Keratinocyte (primary cell): ENCODE measurements around the gene TFDP2. TPM values are rescaled to one million over a fixed set of nuclear protein-coding genes. Genes with fewer than 3 reads are reported as not detected.

Experiments
- DNase-seq: peaks from one replicate; pipeline ENCODE4 v3.0.0-alpha.2; 2011; ENCODE audit warnings: low read depth, missing footprints, low spot score
- FAIRE-seq: peaks from 2 replicates; lab custom pipeline; 2011; peaks lifted over from hg19 to GRCh38; lab: Jason Lieb, UNC
- H2AFZ ChIP-seq: 2 replicates; pipeline ENCODE4 v1.6.0; 2012; ENCODE audit warnings: low read length, control low read depth, inconsistent platforms; ENCODE audit not compliant: control insufficient read depth
- H3K27ac ChIP-seq: 2 replicates; pipeline ENCODE4 v1.5.1; 2011; ENCODE audit warnings: low read length; ENCODE audit not compliant: control insufficient read depth, insufficient read depth
- H3K27me3 ChIP-seq: 3 replicates; pipeline ENCODE4 v1.6.0; 2011; ENCODE audit warnings: low read length; ENCODE audit not compliant: control insufficient read depth, insufficient read depth; ENCODE audit errors: extremely low read depth
- H3K36me3 ChIP-seq, 2 experiments: 2 replicates in 1 of 2; 3 replicates in 1 of 2; pipeline ENCODE4 v1.5.1; 2011; ENCODE audit warnings: low read length in 2 of 2, mild to moderate bottlenecking in 1 of 2; ENCODE audit not compliant: control insufficient read depth in 2 of 2, insufficient read depth in 2 of 2; ENCODE audit errors: extremely low read depth in 1 of 2
- H3K4me1 ChIP-seq: 3 replicates; pipeline ENCODE4 v1.5.1; 2011; ENCODE audit warnings: low read length; ENCODE audit not compliant: control insufficient read depth, insufficient read depth; ENCODE audit errors: extremely low read depth
- H3K4me2 ChIP-seq: 3 replicates; pipeline ENCODE4 v1.6.0; 2011; ENCODE audit warnings: low read depth, low read length; ENCODE audit not compliant: control insufficient read depth, insufficient read depth; ENCODE audit errors: extremely low read depth
- H3K4me3 ChIP-seq, 3 experiments: fragments of 200-600 bp in 1 of 3; sonication (generic) in 1 of 3; 2 replicates in 2 of 3; 3 replicates in 1 of 3; pipeline ENCODE4 v1.5.1; 2011 to 2016; ENCODE audit warnings: low read length in 3 of 3, mild to moderate bottlenecking in 3 of 3, control low read depth in 2 of 3, inconsistent platforms in 1 of 3, low read depth in 1 of 3, mixed read lengths in 1 of 3, mixed run types in 1 of 3, moderate library complexity in 1 of 3; ENCODE audit not compliant: control insufficient read depth in 2 of 3, insufficient read depth in 2 of 3; ENCODE audit errors: extremely low read depth in 1 of 3
- H3K79me2 ChIP-seq: 2 replicates; pipeline ENCODE4 v1.6.0; 2012; ENCODE audit warnings: low read length; ENCODE audit not compliant: control insufficient read depth, insufficient read depth
- H3K9ac ChIP-seq: 3 replicates; pipeline ENCODE4 v1.6.0; 2011; ENCODE audit warnings: low read length; ENCODE audit not compliant: control insufficient read depth, insufficient read depth; ENCODE audit errors: extremely low read depth
- H3K9me1 ChIP-seq: 3 replicates; pipeline ENCODE4 v1.6.0; 2011; ENCODE audit warnings: low read length; ENCODE audit not compliant: control insufficient read depth, insufficient read depth; ENCODE audit errors: extremely low read depth
- H3K9me3 ChIP-seq: 2 replicates; pipeline ENCODE4 v1.5.1; 2012; ENCODE audit warnings: low read depth, low read length; ENCODE audit not compliant: control insufficient read depth
- H4K20me1 ChIP-seq: 3 replicates; pipeline ENCODE4 v1.6.0; 2011; ENCODE audit warnings: low read length; ENCODE audit not compliant: control insufficient read depth, insufficient read depth; ENCODE audit errors: extremely low read depth
- CTCF ChIP-seq, 3 experiments: IDR thresholded peaks in 1 of 3; conservative IDR thresholded peaks in 1 of 3; optimal IDR thresholded peaks in 1 of 3; 2 replicates in 2 of 3; 3 replicates in 1 of 3; pipeline versions ENCODE3 to v1.5.1; 2011; ENCODE audit warnings: low read length in 3 of 3, mild to moderate bottlenecking in 3 of 3, moderate library complexity in 2 of 3, control low read depth in 1 of 3, inconsistent platforms in 1 of 3; ENCODE audit not compliant: insufficient read depth in 2 of 3; ENCODE audit errors: extremely low read depth in 1 of 3
- EZH2 ChIP-seq: IDR thresholded peaks from one replicate; pipeline ENCODE4 v1.6.1; 2012; ENCODE audit warnings: inconsistent platforms, mild to moderate bottlenecking, low read length, moderate library complexity
- dilution Hi-C: fragments of 300-500 bp; cut with MboI; formaldehyde crosslinking; loops from one replicate; pipeline ENCODE4 v1.7.0; 2020; ENCODE audit warnings: low sequenced_read_pairs; ENCODE audit not compliant: extremely low pct_ligation_motif_present
- polyA plus RNA-seq, 5 experiments: library from polyadenylated mRNA; depleted of rRNA in 3 of 5; stranded (reverse) in 3 of 5; stranded (forward) in 1 of 5; unstranded in 1 of 5; fragments of >200 nt; gene quantifications; 1 replicate in 1 of 5; 2 replicates in 3 of 5; 3 replicates in 1 of 5; pipeline versions ENCODE4 v1.2.1 to v1.2.3, GENCODE V29; 2011 to 2012; ENCODE audit warnings: missing spikeins in 2 of 5, low read depth in 1 of 5, low replicate concordance in 1 of 5

TFDP2 gene
- polyA plus RNA-seq, 1 donor (not counting 4 experiments of a cell fraction or from before 2014, with no cell fraction given): 40.6 TPM

- Histone ChIP-seq H3K79me2 (no peaks in the 10 kb centered on the region), H3K27me3 (no peaks in the 10 kb centered on the region), H3K36me3 (no peaks in the 10 kb centered on the region), H3K4me2 (no peak overlapping the region), H3K4me1 (no peaks in the 10 kb centered on the region), H4K20me1 (no peaks in the 10 kb centered on the region), H3K9me3 (no peaks in the 10 kb centered on the region), H3K4me3 (no peak overlapping the region), H2AFZ (no peak overlapping the region), H3K9ac (no peak overlapping the region), H3K27ac (no peak overlapping the region), H3K9me1 (no peaks in the 10 kb centered on the region)
- DNase-seq (no peak), FAIRE-seq (no peak)
- dilution Hi-C loops: no loop called here
- TF ChIP-seq EZH2 (no peak), CTCF (optimal IDR thresholded peaks at IDR 0.05 in 1 of 3, IDR thresholded peaks at IDR 0.05 in 1 of 3, conservative IDR thresholded peaks at IDR 0.05 in 1 of 3; ENCODE audit: extremely low read depth in 1 of 3, insufficient read depth in 2 of 3, low read length in 3 of 3) (no peak)
Measured at GRCh38 chr3:142081178-142081577, 68.2 kb downstream of the TFDP2 start.

- dilution Hi-C loops: no loop called here
- no peak for FAIRE-seq
Measured at GRCh38 chr3:142077859-142078500, 71.4 kb downstream of the TFDP2 start.

More at GRCh38 chr3:142077859-142078500, 71.4 kb downstream of the TFDP2 start:
- Histone ChIP-seq H3K79me2 (no peaks in the 10 kb centered on the region), H2AFZ (no peak overlapping the region), H3K36me3 (no peaks in the 10 kb centered on the region), H3K4me3 (no peak overlapping the region), H4K20me1 (no peaks in the 10 kb centered on the region), H3K9ac (no peak overlapping the region), H3K4me2 (no peak overlapping the region), H3K4me1 (no peaks in the 10 kb centered on the region), H3K9me1 (no peaks in the 10 kb centered on the region), H3K27me3 (no peaks in the 10 kb centered on the region), H3K27ac (no peak overlapping the region), H3K9me3 (no peaks in the 10 kb centered on the region)
- TF ChIP-seq EZH2: no peak
- TF ChIP-seq CTCF (optimal IDR thresholded peaks at IDR 0.05 in 1 of 3, IDR thresholded peaks at IDR 0.05 in 1 of 3, conservative IDR thresholded peaks at IDR 0.05 in 1 of 3; ENCODE audit: extremely low read depth in 1 of 3, insufficient read depth in 2 of 3, low read length in 3 of 3): no peak
- DNase-seq: no peak
